MM.1S (cell line): Measurements from ENCODE around the gene SULT1A1.

Experiments used
- CTCF ChIP-seq: fragments of 300-600 bp; sonication (generic); IDR thresholded peaks from 2 replicates; pipeline ENCODE4 v1.5.1; 2016; ENCODE audit warnings: antibody characterized with exemption, low read length, mixed read lengths
- EZH2phosphoT487 ChIP-seq: fragments of 300-600 bp; sonication (generic); IDR thresholded peaks from 2 replicates; pipeline ENCODE4 v1.6.1; 2018; ENCODE audit warnings: antibody characterized with exemption, low read length

GRCh38 chr16:28580726-28581315 lies 29.0 kb downstream of the SULT1A1 start:
- no peak for TF ChIP-seq EZH2phosphoT487
- TF ChIP-seq CTCF = no peak
